Right lobe of liver (tissue), 6 donors: ENCODE results near the gene TRIM56. TPM values are rescaled to one million over a fixed set of nuclear protein-coding genes. Genes with fewer than 3 reads are reported as not detected.
A peak's percentile ranks its signal among the peaks of the same experiment; 100 is the strongest.
"Not testable (repeated sequence)": the region's sequence is repeated elsewhere in the genome, so short reads cannot be mapped to it uniquely, and the experiment has no call there.

Source experiments
- ATAC-seq, 4 donors: fragments of 200-7000 bp; cut with Tn5 transposase; one replicate each; pipeline ENCODE4 v1.9.1; 2020; ENCODE audit warnings: mild to moderate bottlenecking in 4 of 4, moderate library complexity in 4 of 4
- DNase-seq, 3 donors: peaks; one replicate each; pipeline ENCODE4 v3.0.0-alpha.2; 2020
- H3K27ac ChIP-seq, 3 donors: fragments of 200-600 bp; one replicate each; pipeline ENCODE4 v1.8.0; 2022
- H3K27me3 ChIP-seq, 2 donors: fragments of 200-600 bp; one replicate each; pipeline ENCODE4 v1.8.0; 2022
- H3K36me3 ChIP-seq, 4 donors: fragments of 200-600 bp; sonication (generic) in 1 of 4; one replicate each; pipeline versions ENCODE4 v1.5.1 to v1.8.0; 2017 to 2022; ENCODE audit warnings: control low read depth in 1 of 4
- H3K4me1 ChIP-seq, 4 donors: fragments of 200-600 bp; sonication (generic) in 1 of 4; one replicate each; pipeline versions ENCODE4 v1.5.1 to v1.8.0; 2017 to 2022; ENCODE audit warnings: control low read depth in 1 of 4
- H3K4me3 ChIP-seq, 3 donors: fragments of 200-600 bp; one replicate each; pipeline ENCODE4 v1.8.0; 2022
- H3K9me3 ChIP-seq, 4 donors: fragments of 200-600 bp; sonication (generic) in 1 of 4; one replicate each; pipeline versions ENCODE4 v1.5.1 to v1.8.0; 2017 to 2022; ENCODE audit warnings: control low read depth in 1 of 4
- POLR2A ChIP-seq: fragments of 450-650 bp; IDR thresholded peaks from one replicate; pipeline ENCODE4 v1.6.1; 2017; ENCODE audit warnings: antibody characterized with exemption, mild to moderate bottlenecking
- WGBS: methylation state at CpG from one replicate; pipeline ENCODE4 v1.1.6; 2018; ENCODE audit warnings: low coverage, low lambda C conversion rate; ENCODE audit not compliant: insufficient coverage; ENCODE audit errors: missing lambda C conversion rate; 5-methylcytosine and 5-hydroxymethylcytosine counted together
- intact Hi-C, 2 donors: fragments of 100-400 bp; cut with DNase I; formaldehyde crosslinking; loops; one replicate each; pipeline versions ENCODE4 v1.11.2 to v1.14.1; 2022
- long read RNA-seq: library from polyadenylated mRNA; unstranded; transcript quantifications from one replicate; pipeline ENCODE4 v2.0.0, GENCODE V29; 2019
- total RNA-seq, 6 experiments: library from RNA; depleted of rRNA in 2 of 6; stranded (reverse); fragments of >200 nt in 2 of 6; fragmentation: NEBNext Ultra II Directional in 3 of 6; extraction: Animal tissue kit (Norgen Biotek cat#: 25700) in 3 of 6; gene quantifications; one replicate each; pipeline versions ENCODE4 v1.1.0 to v1.2.4, GENCODE V29; 2016 to 2023
- TF ChIP-seq, protein P1 (sequence below), 4 donors: fragments of 200-600 bp in 3 of 4; fragments of 450-650 bp in 1 of 4; IDR thresholded peaks; one replicate each; pipeline versions ENCODE4 v1.5.1 to v1.8.0; 2016 to 2022; ENCODE audit warnings: antibody characterized with exemption in 4 of 4, mild to moderate bottlenecking in 2 of 4
- donor health status: DM: no; HTN: yes; CAD: no.
- donor health status: DM: no; HTN: no; CAD: no.
- donor health status: DM: no; HTN: no; CAD: no.
- donor health status: DM: no; HTN: yes; CAD: no.
- donor health status: DM: no; HTN: yes; CAD: no.

TRIM56 gene, protein sequence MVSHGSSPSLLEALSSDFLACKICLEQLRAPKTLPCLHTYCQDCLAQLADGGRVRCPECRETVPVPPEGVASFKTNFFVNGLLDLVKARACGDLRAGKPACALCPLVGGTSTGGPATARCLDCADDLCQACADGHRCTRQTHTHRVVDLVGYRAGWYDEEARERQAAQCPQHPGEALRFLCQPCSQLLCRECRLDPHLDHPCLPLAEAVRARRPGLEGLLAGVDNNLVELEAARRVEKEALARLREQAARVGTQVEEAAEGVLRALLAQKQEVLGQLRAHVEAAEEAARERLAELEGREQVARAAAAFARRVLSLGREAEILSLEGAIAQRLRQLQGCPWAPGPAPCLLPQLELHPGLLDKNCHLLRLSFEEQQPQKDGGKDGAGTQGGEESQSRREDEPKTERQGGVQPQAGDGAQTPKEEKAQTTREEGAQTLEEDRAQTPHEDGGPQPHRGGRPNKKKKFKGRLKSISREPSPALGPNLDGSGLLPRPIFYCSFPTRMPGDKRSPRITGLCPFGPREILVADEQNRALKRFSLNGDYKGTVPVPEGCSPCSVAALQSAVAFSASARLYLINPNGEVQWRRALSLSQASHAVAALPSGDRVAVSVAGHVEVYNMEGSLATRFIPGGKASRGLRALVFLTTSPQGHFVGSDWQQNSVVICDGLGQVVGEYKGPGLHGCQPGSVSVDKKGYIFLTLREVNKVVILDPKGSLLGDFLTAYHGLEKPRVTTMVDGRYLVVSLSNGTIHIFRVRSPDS
- 10 to 100 TPM in 5 of 6 experiments, 1 to 10 TPM in 1; 9.2 to 19.7 (median 17.6) TPM for total RNA-seq
- long read RNA-seq, partial matches to known transcripts: 0 of 3 reads
- long read RNA-seq, other reads (novel, unspliced or antisense): 3 of 3 reads

DNA sequence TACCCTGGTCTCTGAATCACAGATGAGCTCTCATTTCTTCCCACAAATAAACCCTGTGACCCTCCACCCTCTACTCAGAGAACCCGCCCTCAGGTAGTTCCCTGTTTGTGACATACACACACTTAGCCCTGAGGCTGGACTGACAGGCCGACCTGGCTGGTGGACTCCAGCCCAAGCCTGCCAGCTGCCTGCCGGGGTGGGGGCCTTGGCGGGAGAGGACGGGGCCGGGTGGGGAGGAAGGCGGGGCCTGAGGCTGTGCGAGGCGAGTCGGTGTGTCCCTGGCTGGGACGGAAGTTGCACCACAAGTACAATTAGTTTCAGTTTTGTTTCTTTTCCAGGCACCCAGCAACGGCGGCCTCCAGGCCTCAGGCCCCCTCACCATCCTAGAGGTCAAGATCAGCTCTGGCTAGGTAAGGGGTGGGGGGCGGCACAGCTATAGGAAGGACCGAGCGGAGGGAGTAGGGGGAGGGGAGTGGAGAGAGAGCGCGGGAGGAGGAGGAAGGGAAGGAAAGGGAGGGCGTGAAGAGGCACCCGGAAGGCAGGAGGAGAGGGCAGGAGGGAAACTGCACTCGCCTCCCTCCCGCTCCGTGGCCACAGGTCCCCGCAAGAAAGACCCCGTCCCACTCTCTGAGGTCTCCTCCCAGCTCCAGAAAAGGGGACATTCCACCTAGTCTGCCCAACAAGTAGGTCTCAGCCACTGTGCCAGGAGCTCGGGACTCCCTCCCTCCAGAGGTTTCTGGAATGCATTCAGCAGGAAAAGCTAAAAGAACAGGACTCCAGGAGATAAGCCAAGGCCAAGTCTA is at the start of gene TRIM56:
Gene TRIM56, plus strand, starts transcription at position 320 of the 803 bp plus-strand sequence. CDS start 1,832 bp downstream, outside the sequence.
- H3K9me3 ChIP-seq: no peaks in the 10 kb centered on the region
- ATAC-seq (peak; percentile 95 to 97 (median 97)), DNase-seq (peak; percentile 95 to 97 (median 96))
- H3K4me1 ChIP-seq: peaks cover 0 to 18% (median 7%) of the 10 kb centered on the region in 4 donors
- TF ChIP-seq, protein P1, sequence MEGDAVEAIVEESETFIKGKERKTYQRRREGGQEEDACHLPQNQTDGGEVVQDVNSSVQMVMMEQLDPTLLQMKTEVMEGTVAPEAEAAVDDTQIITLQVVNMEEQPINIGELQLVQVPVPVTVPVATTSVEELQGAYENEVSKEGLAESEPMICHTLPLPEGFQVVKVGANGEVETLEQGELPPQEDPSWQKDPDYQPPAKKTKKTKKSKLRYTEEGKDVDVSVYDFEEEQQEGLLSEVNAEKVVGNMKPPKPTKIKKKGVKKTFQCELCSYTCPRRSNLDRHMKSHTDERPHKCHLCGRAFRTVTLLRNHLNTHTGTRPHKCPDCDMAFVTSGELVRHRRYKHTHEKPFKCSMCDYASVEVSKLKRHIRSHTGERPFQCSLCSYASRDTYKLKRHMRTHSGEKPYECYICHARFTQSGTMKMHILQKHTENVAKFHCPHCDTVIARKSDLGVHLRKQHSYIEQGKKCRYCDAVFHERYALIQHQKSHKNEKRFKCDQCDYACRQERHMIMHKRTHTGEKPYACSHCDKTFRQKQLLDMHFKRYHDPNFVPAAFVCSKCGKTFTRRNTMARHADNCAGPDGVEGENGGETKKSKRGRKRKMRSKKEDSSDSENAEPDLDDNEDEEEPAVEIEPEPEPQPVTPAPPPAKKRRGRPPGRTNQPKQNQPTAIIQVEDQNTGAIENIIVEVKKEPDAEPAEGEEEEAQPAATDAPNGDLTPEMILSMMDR (IDR thresholded peaks at IDR 0.05): no peak
- TF ChIP-seq POLR2A: peak; percentile 48
- no peaks in the 10 kb centered on the region for H3K27me3 ChIP-seq
- H3K36me3 ChIP-seq: peaks cover 0 to 19% (median 8%) of the 10 kb centered on the region in 4 donors
- WGBS: under 1% methylated on average over 21 of the region's 26 CpGs
- peak within 1 kb of the TSS; percentile 64 to 89 (median 88) for H3K4me3 ChIP-seq
- H3K27ac ChIP-seq: peak within 1 kb of the TSS; percentile 87 to 94 (median 93)
- intact Hi-C loops: no loop called here

- Histone ChIP-seq H3K4me1 (no peaks in the 10 kb centered on the region), H3K36me3 (no peaks in the 10 kb centered on the region), H3K9me3 (no peaks in the 10 kb centered on the region), H3K27me3 (no peaks in the 10 kb centered on the region), H3K27ac (no peak overlapping the region), H3K4me3 (no peak overlapping the region)
- DNase-seq (no peak), ATAC-seq (no peak)
- intact Hi-C loops: no loop called here
- TF ChIP-seq, protein P1 (IDR thresholded peaks at IDR 0.05): no peak
- no peak for TF ChIP-seq POLR2A
- WGBS: 51% methylated on average over 4 of the region's 4 CpGs
Observed at GRCh38 chr7:101035941-101036340, 49.3 kb upstream of the TRIM56 start.

GRCh38 chr7:101041283-101041682 is 44.0 kb upstream of the TRIM56 start:
- H3K9me3 ChIP-seq, H3K27me3 ChIP-seq, H3K27ac ChIP-seq, H3K36me3 ChIP-seq, DNase-seq, intact Hi-C loops, ATAC-seq, H3K4me1 ChIP-seq, H3K4me3 ChIP-seq: not testable (repeated sequence)
- 52% methylated on average over 5 of the region's 6 CpGs for WGBS

GRCh38 chr7:101058355-101058754 is 26.9 kb upstream of the TRIM56 start:
- Histone ChIP-seq H3K27me3 (peaks cover 0 to 3% of the 10 kb centered on the region in 2 donors), H3K27ac (no peak overlapping the region), H3K9me3 (no peaks in the 10 kb centered on the region), H3K36me3 (no peaks in the 10 kb centered on the region), H3K4me1 (no peaks in the 10 kb centered on the region), H3K4me3 (no peak overlapping the region)
- intact Hi-C loops: loop anchor here (5.0 to 10.0 kb wide), 2 partner anchors 91 to 94 kb away; partner anchors contain the start of gene MUC12 (in 2 of the 2)
- 17% methylated on average over 8 of the region's 9 CpGs for WGBS
- ATAC-seq: peak; percentile 69 to 76 (median 72)
- DNase-seq: peak; percentile 64 to 74 (median 68)
- TF ChIP-seq, protein P1 (IDR thresholded peaks at IDR 0.05): no peak
- TF ChIP-seq POLR2A: no peak
